ENCODE measurements around the gene ADGRL1. TPM values are rescaled to one million over a fixed set of nuclear protein-coding genes. Genes with fewer than 3 reads are reported as not detected.
"Not testable (repeated sequence)": the region's sequence is repeated elsewhere in the genome, so short reads cannot be mapped to it uniquely, and the experiment has no call there.

ADGRL1 gene
- total RNA-seq, 4 donors from 2014 or later: 22.3 to 36.4 (median 27.3) TPM

- H3K27me3 ChIP-seq, H3K9me3 ChIP-seq, H3K36me3 ChIP-seq: not testable (repeated sequence)
- WGBS: under 1% methylated on average over 65 of the region's 89 CpGs
- Histone ChIP-seq H3K4me3 (peak overlapping the region; percentile 83), H3K27ac (peak overlapping the region; percentile 45), H3K4me1 (peaks cover 42% of the 10 kb centered on the region)
- TF ChIP-seq POLR2AphosphoS5 (IDR thresholded peaks at IDR 0.05) (peak in 1 of 3 donors; percentile 31), POLR2A (IDR thresholded peaks at IDR 0.05) (peak in 1 of 2 donors; percentile 33)
- peak; percentile 92 to 93 for DNase-seq (ENCODE audit: low spot score in 2 of 2)
Measured at GRCh38 chr19:14206737-14207726, 1.1 kb upstream of the ADGRL1 start.

- not testable (repeated sequence) for DNase-seq (ENCODE audit: low spot score in 2 of 2); H3K27ac ChIP-seq; H3K27me3 ChIP-seq; H3K36me3 ChIP-seq; H3K9me3 ChIP-seq
- WGBS: no CpG with 5 or more reads among the region's 67 CpGs
- Histone ChIP-seq H3K4me1 (peaks cover 42% of the 10 kb centered on the region), H3K4me3 (peak overlapping the region; percentile 83)
Measured at GRCh38 chr19:14206308-14206707, 339 bp upstream of the ADGRL1 start.

GRCh38 chr19:14204676-14205451 is 1.1 kb downstream of the ADGRL1 start:
- not testable (repeated sequence) for DNase-seq (ENCODE audit: low spot score in 2 of 2); H3K27ac ChIP-seq; H3K9me3 ChIP-seq; H3K36me3 ChIP-seq; H3K27me3 ChIP-seq
- 33% methylated on average over 11 of the region's 28 CpGs for whole genome bisulfite sequencing
- Histone ChIP-seq H3K4me3 (peak overlapping the region; percentile 83), H3K4me1 (peaks cover 47% of the 10 kb centered on the region)

GRCh38 chr19:14204219-14204618 is 1.8 kb downstream of the ADGRL1 start:
- DNase-seq (ENCODE audit: low spot score in 2 of 2); H3K27me3 ChIP-seq; H3K27ac ChIP-seq; H3K9me3 ChIP-seq; H3K36me3 ChIP-seq: not testable (repeated sequence)
- peak overlapping the region; percentile 83 for H3K4me3 ChIP-seq
- H3K4me1 ChIP-seq: peaks cover 41% of the 10 kb centered on the region
- WGBS: 50% methylated on average over 7 of the region's 7 CpGs

GRCh38 chr19:14203788-14204187 is 2.2 kb downstream of the ADGRL1 start:
- not testable (repeated sequence) for H3K4me3 ChIP-seq; H3K9me3 ChIP-seq; H3K36me3 ChIP-seq; H3K27me3 ChIP-seq; DNase-seq (ENCODE audit: low spot score in 2 of 2); H3K27ac ChIP-seq
- WGBS: 66% methylated on average over 17 of the region's 20 CpGs
- peaks cover 39% of the 10 kb centered on the region for H3K4me1 ChIP-seq

GRCh38 chr19:14203177-14203576 is 2.8 kb downstream of the ADGRL1 start:
- Histone ChIP-seq H3K9me3 (no peaks in the 10 kb centered on the region), H3K27me3 (no peaks in the 10 kb centered on the region), H3K36me3 (no peaks in the 10 kb centered on the region), H3K4me3 (no peak overlapping the region), H3K4me1 (peaks cover 39% of the 10 kb centered on the region), H3K27ac (no peak overlapping the region)
- DNase-seq (ENCODE audit: low spot score in 2 of 2): no peak
- TF ChIP-seq CTCF (IDR thresholded peaks at IDR 0.05) (no peak), EP300 (IDR thresholded peaks at IDR 0.05) (no peak), POLR2AphosphoS5 (IDR thresholded peaks at IDR 0.05) (no peak), POLR2A (IDR thresholded peaks at IDR 0.05) (no peak)
- 47% methylated on average over 6 of the region's 13 CpGs for WGBS

GRCh38 chr19:14201481-14201880 is 4.5 kb downstream of the ADGRL1 start:
- not testable (repeated sequence) for H3K36me3 ChIP-seq; H3K27ac ChIP-seq; H3K4me3 ChIP-seq; H3K27me3 ChIP-seq; DNase-seq (ENCODE audit: low spot score in 2 of 2); H3K9me3 ChIP-seq
- H3K4me1 ChIP-seq: peaks cover 30% of the 10 kb centered on the region
- 77% methylated on average over 8 of the region's 8 CpGs for WGBS

GRCh38 chr19:14200147-14200841 is 5.7 kb downstream of the ADGRL1 start:
- not testable (repeated sequence) for DNase-seq (ENCODE audit: low spot score in 2 of 2); H3K27me3 ChIP-seq; H3K4me3 ChIP-seq; H3K36me3 ChIP-seq; H3K9me3 ChIP-seq; H3K27ac ChIP-seq
- H3K4me1 ChIP-seq: peaks cover 23% of the 10 kb centered on the region
- TF ChIP-seq CTCF (IDR thresholded peaks at IDR 0.05): peak in 1 of 2 donors; percentile 41
- WGBS: 77% methylated on average over 22 of the region's 24 CpGs

All from suprapubic skin (tissue), 4 donors.